ENCODE data around the gene RHD.
"Not testable (repeated sequence)": the region's sequence is repeated elsewhere in the genome, so short reads cannot be mapped to it uniquely, and the experiment has no call there.

RHD gene

DNA sequence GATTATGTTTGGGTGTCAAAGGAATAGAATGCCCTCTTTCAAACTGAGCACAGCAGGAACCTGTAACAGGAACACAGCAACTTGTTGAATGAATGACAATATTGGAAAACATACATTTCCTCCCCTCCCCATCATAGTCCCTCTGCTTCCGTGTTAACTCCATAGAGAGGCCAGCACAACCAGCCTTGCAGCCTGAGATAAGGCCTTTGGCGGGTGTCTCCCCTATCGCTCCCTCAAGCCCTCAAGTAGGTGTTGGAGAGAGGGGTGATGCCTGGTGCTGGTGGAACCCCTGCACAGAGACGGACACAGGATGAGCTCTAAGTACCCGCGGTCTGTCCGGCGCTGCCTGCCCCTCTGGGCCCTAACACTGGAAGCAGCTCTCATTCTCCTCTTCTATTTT is at the start of gene RHD:
RHD (plus strand) TSS at position 272 of the 400 bp plus-strand sequence; CDS start at position 311, 39 bp downstream.
- intact Hi-C loops (cut with micrococcal nuclease); H3K4me1 Mint-ChIP-seq (ENCODE audit: low read depth); H3K4me3 Mint-ChIP-seq; H3K27me3 Mint-ChIP-seq; H3K27ac Mint-ChIP-seq; H3K9me3 Mint-ChIP-seq; H3K36me3 Mint-ChIP-seq (ENCODE audit: low read depth): not testable (repeated sequence)

DNA sequence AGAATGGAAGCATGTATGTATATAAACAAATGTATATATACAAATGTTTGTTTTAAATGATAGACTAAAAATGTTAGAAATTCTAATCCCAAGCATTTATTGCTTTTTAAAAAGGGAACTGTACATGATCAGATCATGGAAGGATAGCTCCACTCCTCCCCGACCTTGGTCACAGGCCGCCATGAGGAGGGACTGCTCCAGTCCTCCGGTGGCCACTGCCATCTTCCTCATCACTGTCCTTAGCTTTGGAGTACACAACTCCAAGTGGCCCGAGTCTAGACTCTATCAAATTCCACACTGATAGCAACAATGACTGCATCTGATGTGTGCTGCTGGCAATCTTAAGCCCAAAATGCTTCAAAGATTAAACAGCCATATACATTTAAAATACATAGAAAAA is 49.7 kb upstream of the RHD start:
- Mint-ChIP-seq H3K36me3 (ENCODE audit: low read depth) (peaks cover 68% of the 10 kb centered on the region), H3K4me3 (no peak overlapping the region), H3K27me3 (no peaks in the 10 kb centered on the region), H3K9me3 (no peaks in the 10 kb centered on the region), H3K4me1 (ENCODE audit: low read depth) (no peaks in the 10 kb centered on the region), H3K27ac (no peak overlapping the region)
- intact Hi-C loops (cut with micrococcal nuclease) = no loop called here

- Mint-ChIP-seq H3K36me3 (ENCODE audit: low read depth) (peaks cover 68% of the 10 kb centered on the region), H3K27ac (no peak overlapping the region), H3K4me3 (no peak overlapping the region), H3K27me3 (no peaks in the 10 kb centered on the region), H3K4me1 (ENCODE audit: low read depth) (no peaks in the 10 kb centered on the region), H3K9me3 (no peaks in the 10 kb centered on the region)
- intact Hi-C loops (cut with micrococcal nuclease) = no loop called here
These were observed 48.8 kb upstream of the RHD start for GRCh38 chr1:25223471-25223870.

- H3K27ac Mint-ChIP-seq = no peak within 1 kb of the TSS
- peaks cover 17% of the 10 kb centered on the region for H3K36me3 Mint-ChIP-seq (ENCODE audit: low read depth)
- H3K4me1 Mint-ChIP-seq (ENCODE audit: low read depth) = peaks cover 37% of the 10 kb centered on the region
- H3K4me3 Mint-ChIP-seq = no peak within 1 kb of the TSS
- no peaks in the 10 kb centered on the region for H3K9me3 Mint-ChIP-seq
- intact Hi-C loops (cut with micrococcal nuclease) = loop anchor here (2.0 kb wide), 2 partner anchors 15 to 589 kb away; partner anchors contain the start of genes RSRP1 and SRRM1
- H3K27me3 Mint-ChIP-seq = no peaks in the 10 kb centered on the region
These were observed 40.1 kb upstream of the RHD start, which contains the start of gene SYF2 for GRCh38 chr1:25232027-25232865. SYF2 (minus strand) TSS chr1:25232502; CDS start chr1:25232467, 35 bp downstream.

DNA sequence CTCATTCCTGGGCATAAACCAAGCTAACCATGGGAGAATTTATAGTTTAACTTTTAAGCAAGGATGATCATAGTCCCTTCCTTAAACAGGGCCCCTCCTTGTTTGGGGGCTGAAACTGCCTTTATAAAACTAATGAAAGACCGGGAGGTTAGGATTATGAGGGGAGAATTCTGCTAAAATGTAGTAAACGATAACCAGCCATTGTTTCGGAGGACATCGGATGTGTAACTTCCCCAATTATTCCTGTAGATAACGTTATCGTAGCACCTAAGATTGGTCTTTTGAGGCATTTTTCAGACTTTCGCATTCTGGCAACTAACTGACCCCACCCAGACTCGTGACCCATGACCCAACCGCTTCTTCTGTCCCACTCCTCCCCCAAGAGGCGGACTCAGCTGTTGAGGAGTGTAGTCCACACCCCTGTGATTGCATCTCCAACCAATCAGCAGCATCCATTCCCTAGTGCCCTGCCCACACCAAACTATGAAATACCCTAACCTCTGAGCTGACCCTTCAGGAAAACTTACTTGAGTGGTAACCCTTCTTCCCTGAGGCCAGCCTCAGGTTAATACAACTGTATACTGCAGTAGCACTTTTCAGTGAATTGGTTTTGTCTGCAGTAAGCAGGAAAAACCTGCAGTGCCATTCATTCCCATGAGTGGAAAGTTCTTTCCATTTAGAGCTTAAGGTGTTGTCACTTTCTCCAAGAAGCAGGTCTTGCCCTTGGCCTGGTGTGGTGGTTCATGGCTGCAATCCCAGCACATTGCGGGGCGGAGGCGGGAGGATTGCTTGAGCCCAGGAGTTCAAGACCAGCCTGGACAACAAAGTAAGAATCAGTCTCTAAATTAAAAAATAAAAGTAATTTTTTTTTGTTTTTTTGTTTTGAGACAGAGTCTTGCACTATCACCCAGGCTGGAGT is 39.2 kb upstream of the RHD start:
- peaks cover 17% of the 10 kb centered on the region for H3K36me3 Mint-ChIP-seq (ENCODE audit: low read depth)
- H3K27me3 Mint-ChIP-seq = no peaks in the 10 kb centered on the region
- no peak overlapping the region for H3K4me3 Mint-ChIP-seq
- no peak overlapping the region for H3K27ac Mint-ChIP-seq
- H3K4me1 Mint-ChIP-seq (ENCODE audit: low read depth) = peaks cover 45% of the 10 kb centered on the region
- intact Hi-C loops (cut with micrococcal nuclease) = loop anchor here (2.0 kb wide), 2 partner anchors 14 to 590 kb away; partner anchors contain the start of genes RSRP1 and SRRM1
- no peaks in the 10 kb centered on the region for H3K9me3 Mint-ChIP-seq

- H3K4me1 Mint-ChIP-seq (ENCODE audit: low read depth) = peaks cover 63% of the 10 kb centered on the region
These were observed 36.9 kb upstream of the RHD start for GRCh38 chr1:25235411-25235810.

GRCh38 chr1:25236261-25236660 is 36.0 kb upstream of the RHD start:
- peak overlapping the region; percentile 76 for H3K27ac Mint-ChIP-seq

More at GRCh38 chr1:25235411-25235810, 36.9 kb upstream of the RHD start:
- H3K9me3 Mint-ChIP-seq; H3K27me3 Mint-ChIP-seq; H3K4me3 Mint-ChIP-seq; intact Hi-C loops (cut with micrococcal nuclease): not testable (repeated sequence)
- peaks cover 29% of the 10 kb centered on the region for H3K36me3 Mint-ChIP-seq (ENCODE audit: low read depth)
- H3K27ac Mint-ChIP-seq = peak overlapping the region; percentile 76

DNA sequence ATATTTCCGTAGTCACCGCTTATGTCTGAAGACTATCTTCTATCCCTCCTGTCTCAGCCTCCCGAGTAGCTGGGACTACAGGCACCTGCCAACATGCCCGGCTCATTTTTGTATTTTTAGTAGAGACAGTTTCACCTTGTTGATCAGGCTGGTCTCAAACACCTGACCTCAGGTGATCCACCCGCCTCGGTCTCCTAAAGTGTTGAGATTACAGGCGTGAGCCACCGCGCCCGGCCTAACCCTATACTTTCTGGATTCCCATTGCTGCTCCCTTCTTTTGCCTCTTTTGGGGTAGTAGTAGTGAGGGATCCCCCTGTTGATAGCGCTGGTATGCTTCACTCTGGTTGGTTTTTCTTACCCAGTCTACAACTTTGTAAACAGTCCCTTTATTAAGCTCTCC is 34.3 kb upstream of the RHD start:
- Mint-ChIP-seq H3K27ac (no peak overlapping the region), H3K27me3 (no peaks in the 10 kb centered on the region), H3K9me3 (no peaks in the 10 kb centered on the region), H3K4me3 (no peak overlapping the region), H3K4me1 (ENCODE audit: low read depth) (peaks cover 69% of the 10 kb centered on the region), H3K36me3 (ENCODE audit: low read depth) (peaks cover 55% of the 10 kb centered on the region)
- intact Hi-C loops (cut with micrococcal nuclease) = no loop called here

More at GRCh38 chr1:25236261-25236660, 36.0 kb upstream of the RHD start:
- H3K4me3 Mint-ChIP-seq; intact Hi-C loops (cut with micrococcal nuclease); H3K9me3 Mint-ChIP-seq; H3K27me3 Mint-ChIP-seq: not testable (repeated sequence)
- Mint-ChIP-seq H3K36me3 (ENCODE audit: low read depth) (peaks cover 38% of the 10 kb centered on the region), H3K4me1 (ENCODE audit: low read depth) (peaks cover 63% of the 10 kb centered on the region)

DNA sequence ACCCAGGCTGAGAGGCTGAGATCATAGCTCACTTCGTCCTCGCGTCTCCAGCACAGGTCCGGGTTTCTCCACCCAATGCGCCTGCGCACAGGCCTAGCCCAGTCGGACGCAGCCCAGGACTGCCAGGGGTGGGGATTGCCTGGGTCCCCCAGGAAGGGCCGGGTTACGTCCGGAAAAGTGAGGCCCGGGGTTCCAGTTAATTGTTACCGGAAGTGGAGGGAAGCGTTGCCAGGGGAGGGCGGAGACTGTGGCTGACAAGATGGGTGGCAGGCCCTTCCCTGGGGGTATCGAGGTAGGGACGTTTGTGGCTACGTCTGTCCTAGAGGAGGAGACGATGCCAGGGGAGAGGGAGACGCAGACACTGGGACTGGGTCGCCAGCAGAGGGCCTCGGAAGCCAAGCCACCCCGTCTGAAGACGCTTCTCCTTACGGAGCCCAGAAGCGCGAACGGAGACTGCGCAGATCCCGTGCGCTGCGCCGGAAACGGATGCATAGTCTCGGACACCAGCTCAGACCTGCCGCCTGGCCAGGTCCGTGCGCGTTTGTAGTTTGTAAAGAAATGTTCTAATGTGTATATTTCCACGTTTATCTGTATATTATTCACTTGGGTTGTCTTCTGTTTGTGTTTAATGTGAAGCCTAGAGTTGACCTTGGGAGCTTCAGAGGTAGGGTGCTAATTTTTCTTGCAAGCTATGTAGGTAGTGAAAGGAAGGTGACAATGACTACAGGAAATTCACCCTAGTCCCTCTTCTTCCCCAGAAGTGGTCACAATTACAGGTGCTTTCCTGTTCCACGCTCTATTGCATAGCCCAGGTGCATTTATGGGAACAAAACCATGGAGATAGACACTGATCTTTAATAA is 32.4 kb upstream of the RHD start:
- peak overlapping the region; percentile 83 for H3K4me3 Mint-ChIP-seq
- peak overlapping the region; percentile 93 for H3K27ac Mint-ChIP-seq
- H3K9me3 Mint-ChIP-seq = no peaks in the 10 kb centered on the region
- H3K4me1 Mint-ChIP-seq (ENCODE audit: low read depth) = peaks cover 81% of the 10 kb centered on the region
- intact Hi-C loops (cut with micrococcal nuclease) = loop anchor here (1.0 kb wide), 1 partner anchor 7 kb away; the partner anchor contains the start of gene RSRP1
- H3K27me3 Mint-ChIP-seq = no peaks in the 10 kb centered on the region
- peaks cover 63% of the 10 kb centered on the region for H3K36me3 Mint-ChIP-seq (ENCODE audit: low read depth)

GRCh38 chr1:25243907-25244306 is 28.4 kb upstream of the RHD start:
- Mint-ChIP-seq H3K36me3 (ENCODE audit: low read depth) (peaks cover 87% of the 10 kb centered on the region), H3K27ac (no peak overlapping the region), H3K4me3 (no peak overlapping the region), H3K9me3 (no peaks in the 10 kb centered on the region), H3K4me1 (ENCODE audit: low read depth) (peaks cover 74% of the 10 kb centered on the region), H3K27me3 (no peaks in the 10 kb centered on the region)
- intact Hi-C loops (cut with micrococcal nuclease) = no loop called here

GRCh38 chr1:25245393-25245792 is 26.9 kb upstream of the RHD start:
- Mint-ChIP-seq H3K36me3 (ENCODE audit: low read depth) (peaks cover 75% of the 10 kb centered on the region), H3K4me3 (peak overlapping the region; percentile 96), H3K27ac (peak overlapping the region; percentile 97), H3K27me3 (no peaks in the 10 kb centered on the region), H3K4me1 (ENCODE audit: low read depth) (peaks cover 59% of the 10 kb centered on the region), H3K9me3 (no peaks in the 10 kb centered on the region)
- intact Hi-C loops (cut with micrococcal nuclease) = no loop called here

DNA sequence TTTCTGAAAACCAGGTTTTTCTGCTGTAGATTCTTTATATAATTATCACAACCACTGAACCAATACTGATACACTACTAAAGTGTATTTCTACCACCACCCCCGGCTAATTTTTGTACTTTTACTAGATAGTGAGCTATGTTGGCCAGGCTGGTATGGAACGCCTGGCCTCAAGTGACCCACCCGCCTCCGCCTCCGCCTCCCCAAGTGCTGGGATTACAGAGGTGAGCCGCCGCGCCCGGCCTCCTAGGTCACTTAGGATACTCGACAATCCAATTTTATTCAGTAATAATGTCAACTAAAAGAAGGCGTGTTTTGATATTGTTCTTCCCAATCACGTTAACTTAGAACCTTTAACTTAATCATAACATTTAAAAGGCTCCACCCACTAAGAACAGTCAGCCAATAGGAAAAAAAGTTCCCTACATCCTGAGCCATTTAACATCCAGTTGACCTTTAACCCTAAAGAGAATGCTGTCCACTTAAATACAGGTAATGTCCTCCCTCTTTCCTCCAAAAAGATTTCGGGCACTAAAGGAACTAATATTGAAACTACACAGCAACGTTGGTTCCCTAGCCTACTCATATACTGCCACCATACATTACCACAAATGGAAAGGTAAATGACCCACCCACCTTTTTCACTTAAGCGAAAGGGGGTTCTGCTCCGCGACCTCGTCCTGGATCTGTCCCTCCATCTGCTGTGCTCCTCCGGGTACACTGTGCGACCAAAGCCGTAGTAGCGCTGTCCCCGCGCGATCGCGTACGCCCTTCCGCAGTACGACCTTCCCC is 26.3 kb upstream of the RHD start:
- peak overlapping the region; percentile 97 for H3K27ac Mint-ChIP-seq
- H3K27me3 Mint-ChIP-seq = no peaks in the 10 kb centered on the region
- peak overlapping the region; percentile 96 for H3K4me3 Mint-ChIP-seq
- intact Hi-C loops (cut with micrococcal nuclease) = loop anchor here (2.0 kb wide), 1 partner anchor 13 kb away; the partner anchor contains the start of gene SYF2
- peaks cover 69% of the 10 kb centered on the region for H3K36me3 Mint-ChIP-seq (ENCODE audit: low read depth)
- H3K4me1 Mint-ChIP-seq (ENCODE audit: low read depth) = peaks cover 53% of the 10 kb centered on the region
- no peaks in the 10 kb centered on the region for H3K9me3 Mint-ChIP-seq

All from dendritic cell treated with granulocyte-macrophage colony-stimulating factor and Interleukin-4, amounts not matched to agents 40 ng/mL and 50 ng/mL, for 4 days (primary cell).